GM08714 (cell line): Measurements from ENCODE around the gene CDC42BPB.
A peak's percentile ranks its signal among the peaks of the same experiment; 100 is the strongest.

ENCODE experiments used
- H3K4me3 ChIP-seq: fragments of 200-500 bp; sonication (Bioruptor generic); 2 replicates; pipeline ENCODE4 v1.5.1; 2014; ENCODE audit warnings: mild to moderate bottlenecking, low read length, inconsistent platforms
- ZNF274 ChIP-seq: IDR thresholded peaks from 2 replicates; pipeline ENCODE4 v1.6.1; 2012; ENCODE audit warnings: mild to moderate bottlenecking, low read depth, low read length

Gene CDC42BPB

GRCh38 chr14:103097994-103098957 lies 40.9 kb upstream of the CDC42BPB start:
- no peak overlapping the region for H3K4me3 ChIP-seq
- TF ChIP-seq ZNF274 = no peak

- TF ChIP-seq ZNF274 = no peak
These were observed 40.1 kb upstream of the CDC42BPB start for GRCh38 chr14:103097244-103097993.

DNA sequence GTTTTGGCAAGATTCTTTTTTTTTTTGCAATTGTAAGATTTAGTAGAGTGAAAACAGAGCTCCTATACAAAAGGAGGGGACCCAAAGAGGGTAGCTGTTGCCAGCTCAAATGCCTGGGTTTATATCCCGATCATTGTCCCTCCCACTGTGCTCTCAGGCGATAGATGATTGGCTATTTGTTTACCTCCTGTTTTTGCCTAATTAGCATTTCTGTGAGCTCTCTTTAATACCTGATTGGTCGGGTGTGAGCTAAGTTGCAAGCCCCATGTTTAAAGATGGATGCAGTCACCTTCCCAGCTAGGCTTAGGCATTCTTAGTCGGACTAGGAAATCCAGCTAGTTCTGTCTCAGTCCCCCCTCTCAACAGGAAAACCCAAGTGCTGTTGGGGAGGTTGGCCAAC lies 39.0 kb upstream of the CDC42BPB start:
- no peak for TF ChIP-seq ZNF274
- no peak overlapping the region for H3K4me3 ChIP-seq

More at GRCh38 chr14:103097244-103097993, 40.1 kb upstream of the CDC42BPB start:
- H3K4me3 ChIP-seq = no peak overlapping the region

GRCh38 chr14:103095210-103095778 lies 37.9 kb upstream of the CDC42BPB start:
- H3K4me3 ChIP-seq = no peak overlapping the region
- TF ChIP-seq ZNF274 = no peak

GRCh38 chr14:103094406-103095209 lies 37.3 kb upstream of the CDC42BPB start, which contains the start of gene EXOC3L4:
Gene EXOC3L4, plus strand, starts transcription at chr14:103094725. Its CDS starts 5,495 bp downstream, at chr14:103100220.
- no peak for TF ChIP-seq ZNF274
- no peak within 1 kb of the TSS for H3K4me3 ChIP-seq

GRCh38 chr14:103093856-103094405 lies 36.6 kb upstream of the CDC42BPB start:
- H3K4me3 ChIP-seq = no peak overlapping the region
- no peak for TF ChIP-seq ZNF274

DNA sequence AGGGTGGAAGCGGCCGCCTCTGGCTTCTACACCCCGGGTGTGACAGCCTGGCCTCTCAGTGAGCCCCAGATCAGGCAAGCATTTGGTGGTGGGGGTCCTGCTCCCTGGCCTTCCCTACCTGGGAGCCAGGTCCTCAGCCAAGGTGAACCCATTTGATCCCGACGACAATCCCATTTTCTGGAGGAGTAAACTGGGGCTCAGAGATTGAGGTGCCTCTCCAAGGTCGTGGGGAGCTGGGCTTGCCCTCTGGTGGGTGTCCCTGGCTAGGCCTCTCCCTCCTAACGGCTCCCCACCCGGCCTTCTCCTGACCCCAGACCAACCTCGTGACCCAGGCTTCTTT lies 34.5 kb upstream of the CDC42BPB start:
- no peak for TF ChIP-seq ZNF274
- peak overlapping the region; percentile 25; the same call in 1 of the 2 replicates for H3K4me3 ChIP-seq

- no peak for TF ChIP-seq ZNF274
- H3K4me3 ChIP-seq = peak overlapping the region; percentile 25; the same call in 1 of the 2 replicates
These were observed 33.9 kb upstream of the CDC42BPB start for GRCh38 chr14:103091041-103091882.

DNA sequence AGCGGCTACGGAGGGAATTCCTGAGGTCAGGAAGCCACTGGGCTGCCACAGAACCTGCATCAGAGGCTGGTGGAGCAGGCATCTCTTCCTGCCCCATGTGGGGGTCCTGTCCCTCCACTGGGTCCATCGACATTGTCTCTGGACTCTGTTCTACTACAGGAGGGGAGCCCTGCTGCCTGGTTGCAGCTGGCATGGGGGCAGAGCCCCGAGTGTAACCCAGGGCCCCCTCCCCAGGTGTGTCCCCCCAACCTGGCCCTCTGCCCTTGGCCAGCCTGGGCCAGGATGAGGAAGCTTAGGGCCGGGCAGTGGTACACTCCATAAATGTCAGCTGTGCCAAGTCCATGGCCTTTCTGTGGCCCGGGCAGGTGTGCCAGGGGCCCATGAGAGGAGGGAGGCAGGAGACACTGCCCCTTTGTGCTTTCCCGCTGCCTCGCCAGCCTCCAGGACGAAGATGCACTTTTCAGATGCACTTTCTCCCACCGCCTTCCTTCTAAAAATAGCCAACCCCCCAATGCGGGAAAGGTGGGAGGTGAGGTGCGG lies 33.2 kb upstream of the CDC42BPB start:
- no peak overlapping the region for H3K4me3 ChIP-seq
- TF ChIP-seq ZNF274 = no peak

GRCh38 chr14:103089386-103090335 lies 32.3 kb upstream of the CDC42BPB start:
- TF ChIP-seq ZNF274 = no peak
- H3K4me3 ChIP-seq = no peak overlapping the region

- no peak for TF ChIP-seq ZNF274
- no peak overlapping the region for H3K4me3 ChIP-seq
These were observed 31.6 kb upstream of the CDC42BPB start for GRCh38 chr14:103088921-103089320.
